Fibroblast of the aortic adventitia (primary cell): ENCODE data around the gene HTR4. TPM values are rescaled to one million over a fixed set of nuclear protein-coding genes. Genes with fewer than 3 reads are reported as not detected.

Experiments used
- DNase-seq: peaks from one replicate; pipeline ENCODE4 v3.0.0-alpha.2; 2010; ENCODE audit warnings: low read depth
- H3K4me3 ChIP-seq: 2 replicates; pipeline ENCODE4 v1.5.1; 2011; ENCODE audit warnings: low read depth, mild to moderate bottlenecking, control low read depth, low read length, moderate library complexity
- CTCF ChIP-seq: IDR thresholded peaks from 2 replicates; pipeline ENCODE4 v1.5.1; 2011; ENCODE audit warnings: mild to moderate bottlenecking, low read length, control low read depth, inconsistent platforms; ENCODE audit not compliant: insufficient read depth
- total RNA-seq: library from RNA; depleted of rRNA; stranded (reverse); fragments of >200 nt; gene quantifications from 2 replicates; pipeline ENCODE4 v1.2.3, GENCODE V29; 2012; ENCODE audit warnings: low replicate concordance

The HTR4 gene
- total RNA-seq, 1 donor, result 0.18 TPM

GRCh38 chr5:148696187-148697036 is 42.1 kb upstream of the HTR4 start:
- DNase-seq, result no peak
- H3K4me3 ChIP-seq, result no peak overlapping the region
- no peak for TF ChIP-seq CTCF

- DNase-seq, result no peak
- TF ChIP-seq CTCF, result no peak
- no peak overlapping the region for H3K4me3 ChIP-seq
These were observed 36.6 kb upstream of the HTR4 start for GRCh38 chr5:148690945-148691344.

- TF ChIP-seq CTCF, result no peak
These were observed 34.5 kb upstream of the HTR4 start for GRCh38 chr5:148688787-148689186.

GRCh38 chr5:148687871-148688270 is 33.5 kb upstream of the HTR4 start:
- no peak for DNase-seq
- no peak overlapping the region for H3K4me3 ChIP-seq
- TF ChIP-seq CTCF, result no peak

More at GRCh38 chr5:148688787-148689186, 34.5 kb upstream of the HTR4 start:
- no peak overlapping the region for H3K4me3 ChIP-seq
- DNase-seq, result no peak

- H3K4me3 ChIP-seq, result no peak overlapping the region
- peak; percentile 26 for TF ChIP-seq CTCF
- no peak for DNase-seq
These were observed 33.1 kb upstream of the HTR4 start for GRCh38 chr5:148687427-148687826.

GRCh38 chr5:148686660-148687059 is 32.3 kb upstream of the HTR4 start:
- no peak overlapping the region for H3K4me3 ChIP-seq
- peak; percentile 20 for DNase-seq
- TF ChIP-seq CTCF, result no peak

GRCh38 chr5:148685520-148686134 is 31.3 kb upstream of the HTR4 start:
- TF ChIP-seq CTCF, result no peak
- DNase-seq, result peak; percentile 93
- no peak overlapping the region for H3K4me3 ChIP-seq
